Measurements from ENCODE around the gene EHBP1. TPM values are rescaled to one million over a fixed set of nuclear protein-coding genes. Genes with fewer than 3 reads are reported as not detected.
A peak's percentile ranks its signal among the peaks of the same experiment; 100 is the strongest.

The EHBP1 gene
- total RNA-seq, 1 experiment from 2014 or later: 32.1 TPM

GRCh38 chr2:63047321-63048279, 342.1 kb downstream of the EHBP1 start:
- Histone ChIP-seq H3K4me3 (ENCODE audit: low read depth, low read length, poor library complexity, severe bottlenecking) (no peak overlapping the region), H3K9me3 (ENCODE audit: low read depth, low read length, poor library complexity, severe bottlenecking) (no peaks in the 10 kb centered on the region), H3K4me1 (ENCODE audit: insufficient read depth, low read length, poor library complexity, severe bottlenecking) (peaks cover 7% of the 10 kb centered on the region), H3K27me3 (replicated peaks; ENCODE audit: insufficient read depth, low read depth, low read length, poor library complexity) (peaks cover 9% of the 10 kb centered on the region), H3K36me3 (ENCODE audit: insufficient read depth, low read length, poor library complexity, severe bottlenecking) (no peaks in the 10 kb centered on the region), H3K27ac (ENCODE audit: low read depth, low read length, poor library complexity, severe bottlenecking) (no peak overlapping the region)
- intact Hi-C loops (cut with micrococcal nuclease; ENCODE audit: unreplicated experiment): no loop called here
- CTCF ChIA-PET: no interaction called here
- DNase-seq (ENCODE audit: low spot score): no peak
- TF ChIP-seq EZH2 (IDR thresholded peaks at IDR 0.05; ENCODE audit: borderline replicate concordance, low read depth, low read length, poor library complexity, severe bottlenecking): no peak
- TF ChIP-seq, protein P1, sequence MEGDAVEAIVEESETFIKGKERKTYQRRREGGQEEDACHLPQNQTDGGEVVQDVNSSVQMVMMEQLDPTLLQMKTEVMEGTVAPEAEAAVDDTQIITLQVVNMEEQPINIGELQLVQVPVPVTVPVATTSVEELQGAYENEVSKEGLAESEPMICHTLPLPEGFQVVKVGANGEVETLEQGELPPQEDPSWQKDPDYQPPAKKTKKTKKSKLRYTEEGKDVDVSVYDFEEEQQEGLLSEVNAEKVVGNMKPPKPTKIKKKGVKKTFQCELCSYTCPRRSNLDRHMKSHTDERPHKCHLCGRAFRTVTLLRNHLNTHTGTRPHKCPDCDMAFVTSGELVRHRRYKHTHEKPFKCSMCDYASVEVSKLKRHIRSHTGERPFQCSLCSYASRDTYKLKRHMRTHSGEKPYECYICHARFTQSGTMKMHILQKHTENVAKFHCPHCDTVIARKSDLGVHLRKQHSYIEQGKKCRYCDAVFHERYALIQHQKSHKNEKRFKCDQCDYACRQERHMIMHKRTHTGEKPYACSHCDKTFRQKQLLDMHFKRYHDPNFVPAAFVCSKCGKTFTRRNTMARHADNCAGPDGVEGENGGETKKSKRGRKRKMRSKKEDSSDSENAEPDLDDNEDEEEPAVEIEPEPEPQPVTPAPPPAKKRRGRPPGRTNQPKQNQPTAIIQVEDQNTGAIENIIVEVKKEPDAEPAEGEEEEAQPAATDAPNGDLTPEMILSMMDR (conservative IDR thresholded peaks at IDR 0.05; ENCODE audit: low read depth, low read length): no peak
- no TSS peak for BruUV-seq (replicated peaks)
- POLR2A ChIA-PET (ENCODE audit: low non-redundant PET): no interaction called here

DNA sequence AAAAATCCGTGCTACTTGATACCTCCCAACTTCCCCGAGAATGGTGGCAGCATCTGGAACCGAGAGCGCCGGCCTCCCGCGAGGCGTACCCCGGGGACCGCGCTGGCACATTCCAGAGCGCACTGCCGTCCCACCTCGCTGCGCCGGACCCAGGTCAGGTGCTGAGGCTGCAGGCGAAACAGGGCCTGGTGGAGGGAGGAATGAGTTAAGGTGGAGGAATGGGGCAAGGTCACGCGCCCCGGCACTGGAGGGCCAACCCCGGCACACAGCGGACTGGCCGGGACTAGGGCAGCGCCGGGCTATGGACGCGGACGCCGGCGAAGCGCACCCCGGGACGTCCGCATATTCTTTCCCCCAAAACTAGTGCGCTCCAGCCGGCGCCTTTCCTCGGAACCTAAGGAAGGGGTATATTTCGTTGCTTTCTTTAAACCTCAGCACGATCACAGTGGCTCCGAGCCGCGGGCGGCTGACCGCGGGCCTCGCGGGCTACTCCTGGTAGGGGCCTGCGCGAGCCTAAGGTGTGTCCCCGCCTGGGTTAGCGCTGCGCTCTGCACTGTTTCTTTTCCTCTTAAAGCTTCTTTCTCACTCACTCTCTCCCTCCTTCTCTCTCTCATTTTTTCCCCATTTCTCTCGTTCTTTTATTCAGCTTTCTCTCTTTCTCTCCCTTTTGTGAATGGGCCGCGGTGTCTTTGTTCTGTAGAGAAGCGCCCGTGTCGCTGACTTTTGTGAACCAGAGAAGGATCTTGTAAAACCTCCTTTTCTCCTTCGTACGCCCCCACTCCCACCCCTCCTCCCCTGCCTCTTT, 343.1 kb downstream of the EHBP1 start:
- intact Hi-C loops (cut with micrococcal nuclease; ENCODE audit: unreplicated experiment): no loop called here
- Histone ChIP-seq H3K27ac (ENCODE audit: low read depth, low read length, poor library complexity, severe bottlenecking) (no peak overlapping the region), H3K36me3 (ENCODE audit: insufficient read depth, low read length, poor library complexity, severe bottlenecking) (no peaks in the 10 kb centered on the region), H3K27me3 (replicated peaks; ENCODE audit: insufficient read depth, low read depth, low read length, poor library complexity) (peaks cover 9% of the 10 kb centered on the region), H3K9me3 (ENCODE audit: low read depth, low read length, poor library complexity, severe bottlenecking) (no peaks in the 10 kb centered on the region), H3K4me3 (ENCODE audit: low read depth, low read length, poor library complexity, severe bottlenecking) (no peak overlapping the region), H3K4me1 (ENCODE audit: insufficient read depth, low read length, poor library complexity, severe bottlenecking) (peaks cover 7% of the 10 kb centered on the region)
- ChIA-PET CTCF (no interaction called here), POLR2A (ENCODE audit: low non-redundant PET) (interaction anchor here (0.6 kb wide), 1 partner anchor 332 kb away, joined by 22 read pairs; no protein-coding TSS in a partner anchor)
- BruUV-seq (replicated peaks): no TSS peak
- DNase-seq (ENCODE audit: low spot score): no peak
- TF ChIP-seq, protein P1 (conservative IDR thresholded peaks at IDR 0.05; ENCODE audit: low read depth, low read length): no peak
- no peak for TF ChIP-seq EZH2 (IDR thresholded peaks at IDR 0.05; ENCODE audit: borderline replicate concordance, low read depth, low read length, poor library complexity, severe bottlenecking)

- no peak for DNase-seq (ENCODE audit: low spot score)
- Histone ChIP-seq H3K9me3 (ENCODE audit: low read depth, low read length, poor library complexity, severe bottlenecking) (no peaks in the 10 kb centered on the region), H3K27ac (ENCODE audit: low read depth, low read length, poor library complexity, severe bottlenecking) (no peak overlapping the region), H3K36me3 (ENCODE audit: insufficient read depth, low read length, poor library complexity, severe bottlenecking) (no peaks in the 10 kb centered on the region), H3K4me3 (ENCODE audit: low read depth, low read length, poor library complexity, severe bottlenecking) (peak overlapping the region; percentile 74), H3K27me3 (replicated peaks; ENCODE audit: insufficient read depth, low read depth, low read length, poor library complexity) (peaks cover 9% of the 10 kb centered on the region), H3K4me1 (ENCODE audit: insufficient read depth, low read length, poor library complexity, severe bottlenecking) (peaks cover 7% of the 10 kb centered on the region)
- CTCF ChIA-PET: no interaction called here
- TF ChIP-seq, protein P1 (conservative IDR thresholded peaks at IDR 0.05; ENCODE audit: low read depth, low read length): no peak
- no peak for TF ChIP-seq EZH2 (IDR thresholded peaks at IDR 0.05; ENCODE audit: borderline replicate concordance, low read depth, low read length, poor library complexity, severe bottlenecking)
- intact Hi-C loops (cut with micrococcal nuclease; ENCODE audit: unreplicated experiment): no loop called here
- BruUV-seq (replicated peaks): no TSS peak
- POLR2A ChIA-PET (ENCODE audit: low non-redundant PET): interaction anchor here (0.6 kb wide), 1 partner anchor 331 kb away, joined by 22 read pairs; no protein-coding TSS in a partner anchor
These were observed 343.9 kb downstream of the EHBP1 start for GRCh38 chr2:63049211-63049969.
